NOMO-1 (cell line): ENCODE measurements around the gene PRELP.
"Not testable (repeated sequence)": the region's sequence is repeated elsewhere in the genome, so short reads cannot be mapped to it uniquely, and the experiment has no call there.

Source experiments
- DNase-seq, 2 experiments: peaks; one replicate each; lab custom pipeline; 2025; ENCODE audit not compliant: unreplicated experiment in 2 of 2; lab: John Stamatoyannopoulos, UW

Gene PRELP

DNA sequence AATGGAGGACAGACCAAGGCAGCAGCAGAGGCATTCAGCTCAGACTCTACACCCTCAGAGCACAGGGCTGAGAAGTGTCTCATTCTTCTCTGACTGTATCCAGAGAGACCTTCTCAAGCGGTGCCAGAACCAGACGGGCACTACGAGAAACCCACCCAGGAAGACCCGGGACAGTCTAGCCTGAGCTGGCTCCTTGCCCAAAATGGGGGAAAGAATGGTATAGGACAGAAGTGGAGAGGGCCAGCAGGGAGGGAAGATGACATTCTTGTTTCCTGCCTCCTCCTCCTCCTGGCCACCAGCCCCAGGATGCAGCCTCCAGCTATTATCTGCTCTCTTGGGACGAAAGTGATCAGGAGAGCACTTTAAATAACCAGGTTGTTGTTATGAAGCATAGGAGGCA is 22.6 kb upstream of the PRELP start:
- no peak for DNase-seq

DNA sequence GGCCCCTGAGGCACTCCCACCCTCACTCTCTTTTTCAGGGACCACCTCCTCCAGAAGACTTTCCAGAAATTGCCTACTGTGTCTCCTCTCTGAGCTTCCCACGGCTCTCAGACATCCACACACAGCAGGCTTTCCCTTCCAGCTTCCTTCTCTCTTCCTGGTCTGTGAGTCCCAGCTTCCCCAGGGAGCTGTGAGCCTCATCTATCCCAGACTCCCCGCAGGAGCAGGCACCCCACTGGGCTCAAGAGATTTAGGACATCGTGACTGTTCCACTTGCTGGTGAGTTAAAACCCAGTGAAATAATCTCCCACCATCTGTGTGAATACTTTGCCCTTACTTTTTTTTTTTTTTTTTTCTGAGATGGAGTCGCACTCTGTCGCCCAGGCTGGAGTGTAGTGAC is 22.0 kb upstream of the PRELP start:
- no peak for DNase-seq

DNA sequence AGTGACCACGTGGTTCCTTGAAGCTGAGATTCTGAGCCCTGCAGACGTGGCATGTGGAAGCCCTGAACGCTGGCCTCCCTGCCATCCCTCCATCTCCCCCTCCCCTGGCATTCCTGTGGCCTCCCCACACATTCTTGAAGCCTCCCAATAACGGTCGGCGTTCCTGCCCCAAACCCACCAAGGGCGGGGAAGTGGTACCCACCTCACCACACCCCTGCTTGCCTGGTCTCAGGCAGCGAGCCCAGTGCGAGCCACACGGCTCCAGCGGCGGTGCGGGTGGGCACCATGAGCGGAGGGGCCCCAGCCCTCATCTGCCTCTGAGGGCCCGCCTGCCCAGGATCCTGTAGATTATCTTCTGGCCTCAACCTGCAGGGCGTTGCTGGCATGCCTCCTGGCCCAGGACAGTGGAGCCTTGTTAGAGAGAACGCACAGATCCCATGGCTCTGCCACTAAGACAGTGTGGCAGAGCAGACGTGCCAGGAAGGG is 20.6 kb upstream of the PRELP start:
- DNase-seq = no peak

DNA sequence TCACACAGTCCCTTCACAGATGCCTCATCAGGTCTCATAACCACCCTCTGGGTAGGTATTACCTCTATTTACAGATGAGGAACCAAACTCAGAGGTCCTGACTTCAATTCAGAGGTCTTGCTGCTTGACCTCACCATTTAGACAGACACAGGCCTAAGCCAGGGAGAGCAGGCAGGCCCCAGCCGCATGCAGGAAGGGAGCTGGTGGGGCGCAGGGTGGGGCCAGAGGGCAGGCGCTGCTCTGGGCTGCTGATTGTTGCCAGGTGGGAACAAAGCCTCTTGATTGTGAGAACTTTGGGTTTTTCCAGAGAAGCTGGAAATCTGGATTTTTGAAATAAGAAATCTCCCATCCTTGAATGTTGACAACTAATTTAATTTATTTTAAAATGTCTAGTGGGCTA is 19.9 kb upstream of the PRELP start:
- no peak for DNase-seq

DNA sequence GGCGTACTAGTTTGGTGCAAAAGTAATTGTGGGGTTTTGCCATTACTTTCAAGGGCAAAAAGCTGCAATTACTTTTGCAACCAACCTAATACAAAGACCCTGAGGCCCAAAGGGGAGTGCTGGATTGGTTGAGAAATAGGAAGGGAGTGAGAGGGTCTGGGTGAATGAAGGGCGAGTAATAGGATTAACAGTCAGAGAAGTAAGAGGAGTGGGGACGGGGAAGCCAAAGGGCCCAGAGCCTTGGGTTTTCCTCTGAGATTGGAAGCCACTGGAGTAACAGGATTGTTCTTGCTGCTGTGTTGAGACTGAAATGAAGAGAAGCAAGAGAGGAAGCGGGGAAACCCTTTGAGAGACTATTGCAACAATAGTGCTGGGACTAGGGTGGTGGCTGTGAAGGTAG is 19.0 kb upstream of the PRELP start:
- no peak for DNase-seq

DNA sequence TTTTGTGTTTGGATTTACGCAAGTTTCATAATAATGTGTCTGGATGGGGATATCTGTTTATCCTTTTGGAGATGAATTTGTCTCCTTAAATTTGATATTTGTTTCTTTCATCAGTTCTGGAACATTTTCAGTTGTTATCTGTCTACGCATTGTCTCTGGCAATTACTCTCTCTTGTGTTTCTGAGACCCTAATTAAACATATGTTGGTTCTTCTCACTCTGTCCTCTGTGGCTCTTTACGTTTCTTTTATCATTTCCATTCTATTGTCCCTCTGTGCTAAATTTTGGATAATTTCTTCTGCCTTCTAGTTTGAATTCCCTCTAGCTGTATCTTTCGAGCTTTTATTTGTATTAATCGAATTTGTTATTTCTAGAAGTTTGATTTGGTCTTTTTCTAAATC is 17.5 kb upstream of the PRELP start:
- no peak for DNase-seq

DNA sequence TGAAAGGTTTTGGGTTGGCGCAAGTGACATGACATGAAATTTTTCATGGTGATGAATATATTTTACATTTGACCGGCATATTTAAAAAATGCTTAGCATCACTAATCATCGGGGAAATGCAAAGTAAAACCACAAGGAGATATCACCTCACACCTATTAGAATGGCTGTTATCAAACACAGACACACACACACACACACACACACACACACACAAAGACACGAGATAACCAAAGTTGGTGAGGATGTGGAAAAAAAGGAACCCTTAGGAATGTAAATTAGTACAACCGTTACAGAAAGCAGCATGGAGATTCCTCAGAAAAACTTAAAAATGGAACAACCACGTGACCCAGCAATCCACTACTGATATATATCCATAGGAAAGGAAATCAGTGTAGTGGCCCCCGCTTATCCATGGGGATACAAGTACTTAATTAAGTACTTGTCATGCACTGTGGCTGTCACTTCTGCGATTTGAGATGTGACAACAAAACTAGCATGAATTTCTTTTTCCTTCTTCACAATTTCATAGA is 15.9 kb upstream of the PRELP start:
- no peak for DNase-seq

DNA sequence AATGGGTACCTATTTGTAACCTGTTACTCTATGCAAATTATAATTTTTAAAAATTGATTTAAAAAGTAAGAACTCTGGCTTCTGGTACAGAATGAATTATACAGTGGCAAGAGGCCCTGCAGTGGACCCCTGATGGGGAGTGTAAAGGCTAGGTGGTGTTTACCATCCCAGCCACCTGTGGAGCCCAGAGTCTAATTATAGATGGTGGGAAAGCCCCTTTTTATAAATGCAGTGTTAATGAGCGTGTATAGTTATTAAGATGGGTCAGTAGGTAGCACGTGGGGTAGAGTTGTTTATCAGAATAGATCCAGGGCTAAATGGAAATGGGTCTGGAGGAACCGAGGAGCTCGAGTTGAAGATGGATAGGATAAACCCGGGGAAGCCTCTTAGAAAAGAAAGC is 13.9 kb upstream of the PRELP start:
- DNase-seq = no peak

DNA sequence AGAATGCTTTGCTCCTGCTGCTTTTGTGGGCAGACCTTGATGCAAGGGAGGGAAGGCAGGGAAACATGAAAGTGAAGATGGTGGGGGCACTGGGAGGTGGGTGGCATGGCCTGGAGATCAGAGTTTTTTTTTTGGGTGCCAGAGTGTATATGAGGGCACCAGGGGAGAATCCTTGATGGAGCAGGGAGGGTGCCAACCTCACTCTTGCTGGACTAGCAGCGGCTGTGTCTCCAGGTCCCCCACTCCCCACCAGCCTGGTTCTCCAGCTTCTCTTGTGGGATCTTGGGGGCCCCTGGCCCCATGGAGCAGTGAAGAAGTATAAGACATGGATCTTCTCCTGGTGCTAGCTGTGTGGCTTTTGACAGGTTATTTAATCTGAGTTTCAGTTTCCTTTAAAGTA is 13.5 kb upstream of the PRELP start:
- DNase-seq = no peak

DNA sequence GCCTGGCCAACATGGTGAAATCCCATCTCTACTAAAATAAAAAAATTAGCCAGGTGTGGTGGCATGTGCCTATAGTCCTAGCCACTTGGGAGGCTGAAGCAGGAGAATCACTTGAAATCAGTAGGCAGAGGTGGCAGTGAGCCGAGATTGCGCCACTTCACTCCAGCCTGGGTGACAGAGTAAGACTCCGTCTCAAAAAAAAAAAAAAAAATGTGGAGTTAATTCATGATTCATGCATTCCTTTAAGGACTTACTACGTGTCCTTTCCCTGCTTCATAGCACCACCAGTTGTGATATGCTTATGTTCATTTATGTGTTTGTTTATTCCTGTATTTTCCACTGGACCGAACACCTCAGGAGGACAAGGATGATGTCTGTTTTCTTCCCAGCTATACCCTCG is 12.7 kb upstream of the PRELP start:
- DNase-seq = no peak

DNA sequence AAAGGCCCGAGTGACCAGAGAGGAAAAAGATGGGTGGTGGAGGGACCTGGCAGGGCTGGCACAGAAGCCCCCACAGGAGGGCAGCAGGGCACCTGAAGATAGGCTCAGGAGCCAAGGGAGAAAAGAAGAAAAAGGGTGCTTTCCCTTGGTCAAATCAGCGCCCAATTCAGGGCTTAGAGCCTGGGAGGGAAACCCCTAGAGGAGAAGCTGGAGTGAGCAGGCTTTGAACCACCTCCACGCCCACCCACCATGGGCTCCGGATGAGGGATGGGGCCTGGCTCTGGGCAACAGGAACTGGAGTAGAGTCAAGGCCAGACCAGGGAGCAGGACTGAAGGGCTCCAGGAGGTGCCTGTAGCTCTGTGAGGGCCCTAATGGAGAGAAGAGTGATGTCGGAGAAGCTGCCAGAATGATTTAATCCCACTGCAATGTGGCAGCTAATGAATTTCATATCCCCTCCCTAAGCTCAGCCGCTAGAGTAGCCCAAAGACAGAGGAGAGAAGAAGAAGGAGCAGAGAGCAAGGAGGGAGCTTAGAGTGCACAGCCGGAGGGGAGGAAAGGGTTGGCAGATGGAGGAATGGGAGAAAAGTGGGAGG is 12.0 kb upstream of the PRELP start:
- DNase-seq = no peak

DNA sequence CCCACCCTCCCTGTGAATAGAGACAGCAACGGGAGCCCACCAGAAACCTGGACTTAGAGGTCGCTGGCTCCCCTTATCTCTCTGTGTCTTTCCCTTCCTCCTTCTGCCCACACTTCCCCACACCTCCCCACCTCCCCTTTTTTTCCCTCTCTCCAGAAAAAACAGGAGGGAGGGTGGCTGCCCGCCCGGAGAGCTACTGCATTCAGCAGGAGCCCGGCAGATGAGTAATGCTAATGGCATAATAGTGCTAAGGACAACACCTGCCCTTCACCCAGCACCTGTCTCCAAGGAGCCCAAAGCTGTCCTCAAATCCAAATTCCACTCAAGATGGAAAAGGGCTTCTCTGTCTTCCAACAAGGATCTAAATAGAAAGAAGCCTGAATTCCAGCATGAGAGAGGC is 11.4 kb upstream of the PRELP start:
- no peak for DNase-seq

DNA sequence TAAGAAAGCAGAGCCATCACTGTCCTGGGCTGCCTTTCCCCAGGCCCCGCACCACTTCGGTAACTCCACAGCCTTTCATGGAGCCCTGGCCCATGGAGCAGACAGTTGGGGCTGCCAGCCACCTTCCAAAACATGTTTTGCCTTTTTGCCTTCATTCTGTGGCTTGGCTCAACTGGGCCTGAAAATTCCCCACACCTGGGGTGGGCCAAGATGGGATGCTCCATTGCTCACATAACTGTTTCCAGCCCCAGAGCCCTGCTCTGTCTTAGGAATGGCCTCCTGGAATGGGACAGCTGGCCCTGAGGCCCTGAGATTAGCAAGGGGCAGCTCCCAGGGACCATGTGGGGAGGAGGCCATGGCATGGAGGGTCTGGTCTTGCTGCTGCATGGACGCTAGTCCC is 10.9 kb upstream of the PRELP start:
- DNase-seq = no peak

DNA sequence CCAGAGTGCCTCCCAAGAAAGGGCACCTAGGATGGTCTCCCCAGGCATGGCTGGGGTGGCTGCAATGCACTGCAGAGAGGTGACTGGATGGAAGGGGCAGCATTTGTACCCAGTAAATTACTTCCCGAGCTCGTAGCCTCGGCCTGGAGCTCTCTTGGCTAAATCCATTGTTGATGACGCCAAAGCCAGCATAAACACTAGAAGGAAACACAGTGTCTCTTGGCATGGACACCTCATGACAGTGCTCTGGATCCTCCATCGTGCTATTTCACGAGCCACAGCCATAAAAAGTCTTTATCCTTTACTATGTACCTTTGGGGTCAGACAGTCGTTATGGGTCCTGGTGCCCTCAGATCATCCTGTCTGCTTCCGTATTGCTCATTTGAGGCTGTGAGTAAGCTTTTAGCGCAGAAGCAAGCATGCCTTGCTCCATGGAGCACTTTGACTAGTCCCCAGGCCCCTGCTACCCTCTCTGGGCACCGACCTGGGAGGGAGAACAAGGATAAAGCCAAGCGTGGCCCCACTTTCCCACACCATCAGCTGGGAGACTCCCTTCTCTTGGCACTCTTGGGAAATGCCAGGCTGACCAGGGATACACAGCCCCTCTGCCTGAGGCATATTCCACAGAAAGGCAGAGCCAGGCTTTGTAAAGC is 10.3 kb upstream of the PRELP start:
- DNase-seq = no peak

DNA sequence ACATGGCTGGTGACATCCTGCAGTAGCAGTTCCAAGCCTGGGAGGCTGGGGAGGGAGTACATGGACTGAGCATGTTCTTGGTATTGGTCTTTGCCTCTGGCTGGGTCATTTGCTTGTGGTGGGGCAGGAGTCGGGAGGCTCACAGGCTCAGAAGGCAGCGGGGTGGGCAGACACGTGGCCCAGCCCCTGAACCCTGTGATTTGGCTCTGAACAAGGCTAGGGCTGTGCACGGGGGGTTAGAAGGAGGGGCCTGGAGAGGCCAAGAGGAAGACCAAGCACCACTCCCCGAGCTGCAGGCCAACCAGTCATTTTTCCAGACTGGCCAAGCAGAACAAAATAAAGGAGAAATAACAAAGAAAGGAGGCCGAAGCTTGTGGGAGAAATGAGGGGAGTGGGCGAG is 9.7 kb upstream of the PRELP start:
- no peak for DNase-seq

DNA sequence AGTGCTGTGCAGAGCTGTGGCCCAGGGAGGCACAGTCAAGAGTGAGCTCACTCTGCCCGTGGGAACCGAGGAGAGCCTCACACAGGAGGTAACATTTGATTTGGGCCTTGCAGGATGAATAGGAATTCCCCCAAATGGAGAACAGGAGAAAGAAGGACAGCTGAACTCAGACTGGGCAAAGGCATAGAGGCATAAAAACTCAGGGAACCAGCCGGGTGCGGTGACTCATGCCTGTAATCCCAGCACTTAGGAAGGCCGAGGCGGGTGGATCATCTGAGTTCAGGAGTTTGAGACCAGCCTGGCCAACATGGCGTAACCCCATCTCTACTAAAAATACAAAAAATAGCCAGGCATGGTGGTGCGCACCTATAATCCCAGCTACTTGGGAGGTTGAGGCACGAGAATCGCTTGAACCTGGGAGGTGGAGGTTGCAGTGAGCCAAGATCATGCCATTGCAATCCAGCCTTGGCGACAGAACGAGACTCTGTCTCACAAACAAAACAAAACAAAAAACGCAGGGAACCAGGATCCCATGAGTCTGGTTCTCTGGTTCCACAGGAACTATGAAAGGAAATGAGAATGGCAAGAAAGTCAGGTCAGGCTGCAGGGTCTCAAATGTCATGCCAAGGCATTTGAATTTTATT is 8.6 kb upstream of the PRELP start:
- DNase-seq = not testable (repeated sequence)

DNA sequence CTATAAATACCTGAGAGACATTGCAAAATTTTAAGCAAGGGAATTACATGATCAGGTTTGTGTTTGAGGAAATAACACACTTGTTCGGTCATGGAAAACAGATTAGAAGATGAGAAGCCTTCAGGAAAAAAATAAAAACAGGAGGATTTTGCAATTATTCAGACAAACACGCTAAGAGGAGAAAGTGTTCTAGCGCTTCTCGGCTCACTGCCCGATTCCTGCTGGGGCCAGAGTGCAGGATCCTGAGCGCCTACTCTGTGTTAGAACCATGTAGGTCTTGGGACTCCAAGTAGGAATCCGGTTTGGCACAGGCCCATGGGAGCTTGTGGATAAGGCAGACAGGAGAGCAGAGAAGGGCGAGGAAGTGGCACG is 8.1 kb upstream of the PRELP start:
- DNase-seq = no peak

DNA sequence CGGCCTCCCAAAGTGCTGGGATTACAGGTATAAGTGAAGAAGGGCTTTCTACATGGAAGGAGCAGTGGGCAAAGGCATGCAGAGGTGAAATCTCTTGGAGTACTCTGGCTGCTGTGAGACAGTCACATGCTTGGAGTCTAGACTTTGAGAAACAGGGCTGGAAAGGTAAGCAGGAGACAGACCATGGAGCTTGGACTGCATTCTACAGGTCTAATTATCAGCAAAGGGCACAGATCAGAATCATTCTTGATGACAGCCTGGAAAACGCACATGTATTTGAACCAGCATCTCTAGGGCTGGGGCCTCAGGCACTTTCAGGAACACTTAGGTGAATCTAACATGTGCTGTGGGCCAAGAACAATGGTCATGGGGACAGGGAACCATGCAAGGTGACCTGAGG is 7.3 kb upstream of the PRELP start:
- DNase-seq = no peak

DNA sequence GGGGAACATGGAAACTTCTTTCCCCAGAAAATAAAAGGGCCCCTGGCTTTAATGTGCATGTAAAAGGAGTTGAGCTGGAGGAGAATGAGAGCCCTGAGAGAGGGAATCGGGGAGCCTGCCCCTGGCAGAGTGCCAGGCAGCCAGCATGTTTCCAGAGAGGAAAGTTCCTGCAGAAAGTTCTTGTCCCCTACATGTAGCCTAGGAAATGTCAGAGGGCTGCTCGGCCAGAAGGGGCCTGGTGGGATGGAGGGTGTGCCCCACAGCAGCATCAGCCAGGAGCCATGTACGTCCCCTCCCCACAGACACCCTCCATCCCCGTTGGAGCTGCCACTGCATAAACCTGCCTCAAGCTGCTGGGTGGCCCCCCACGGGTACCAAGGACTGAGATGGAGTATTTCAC is 5.4 kb upstream of the PRELP start:
- DNase-seq = no peak

DNA sequence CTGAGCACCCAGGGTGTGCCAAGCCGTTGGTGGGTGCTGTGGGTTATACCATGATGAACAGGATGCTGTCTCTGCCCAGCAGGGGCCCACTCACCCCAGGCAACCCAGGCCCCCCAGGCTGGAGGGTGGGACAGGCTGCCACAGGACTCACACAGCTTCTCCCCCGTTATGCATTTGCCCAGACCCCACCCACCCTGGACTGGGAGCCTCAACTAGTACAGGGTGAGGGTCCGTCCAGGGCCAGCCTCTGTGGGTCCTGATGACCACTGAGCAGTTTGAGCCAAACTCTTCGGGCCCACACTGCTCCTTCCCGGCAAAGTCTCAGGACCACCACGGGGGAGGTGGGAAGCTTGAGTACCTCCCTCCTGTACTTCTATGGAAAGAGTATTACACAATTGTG is 3.8 kb upstream of the PRELP start:
- no peak for DNase-seq

DNA sequence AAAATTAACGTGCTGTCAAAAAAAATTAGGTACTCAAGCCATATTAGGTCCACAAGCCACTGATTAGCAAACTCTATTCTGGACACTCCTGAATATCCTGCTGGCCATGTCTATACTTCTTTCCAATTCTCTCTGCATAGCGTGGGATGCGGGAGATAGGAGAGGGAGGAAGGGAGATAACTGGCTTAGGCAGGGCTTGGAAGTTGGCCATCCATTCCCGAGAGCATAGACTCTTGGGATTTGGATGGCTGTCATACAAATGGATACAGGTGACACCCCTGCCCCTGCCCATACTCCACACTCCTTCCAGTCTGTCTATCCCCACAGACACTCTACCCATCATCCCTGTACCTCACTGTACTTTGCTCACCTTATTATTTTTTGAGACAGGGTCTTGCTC is 2.3 kb upstream of the PRELP start:
- DNase-seq = no peak

DNA sequence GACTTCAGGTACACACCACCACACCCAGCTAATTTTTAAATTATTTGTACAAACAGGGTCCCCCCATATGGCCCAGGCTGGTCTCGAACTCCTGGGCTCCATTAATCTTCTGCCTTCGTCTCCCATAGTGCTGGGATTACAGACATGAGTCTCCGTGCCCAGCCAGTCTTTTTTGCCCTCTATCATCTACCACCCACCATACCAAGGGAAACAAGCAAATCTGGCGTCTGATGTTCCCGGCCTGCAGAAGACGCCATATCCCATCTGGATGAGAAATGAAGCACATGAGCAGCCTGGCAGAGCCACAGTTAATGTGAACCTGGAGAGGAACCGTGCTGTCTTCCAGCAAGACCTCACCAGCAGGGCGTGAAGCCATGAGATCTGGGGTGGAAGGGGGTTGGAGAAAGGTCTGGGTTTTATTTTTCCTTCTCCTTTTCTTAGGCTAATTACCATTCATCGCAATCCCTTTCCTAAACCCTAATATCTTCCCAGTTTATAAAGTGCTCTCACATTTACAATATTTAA is 1.8 kb upstream of the PRELP start:
- no peak for DNase-seq
